Neural cell (in vitro differentiated cells): Measurements from ENCODE around the gene COMMD4.

Experiments
- CTCF ChIP-seq: fragments of 450-650 bp; IDR thresholded peaks from 2 replicates; pipeline ENCODE4 v1.5.1; 2014; ENCODE audit warnings: antibody characterized with exemption, mild to moderate bottlenecking, moderate library complexity; ENCODE audit not compliant: poor library complexity, severe bottlenecking
- EP300 ChIP-seq: fragments of 450-650 bp; conservative IDR thresholded peaks from 2 replicates; pipeline ENCODE4 v1.6.1; 2014; ENCODE audit warnings: antibody characterized with exemption, mild to moderate bottlenecking, moderate library complexity; ENCODE audit not compliant: poor library complexity, severe bottlenecking
- POLR2AphosphoS5 ChIP-seq: IDR thresholded peaks from 2 replicates; pipeline ENCODE4 v1.6.1; 2012
- REST ChIP-seq: IDR thresholded peaks from 2 replicates; pipeline ENCODE4 v1.6.1; 2012; ENCODE audit warnings: borderline replicate concordance

- no peak for TF ChIP-seq CTCF
- no peak for TF ChIP-seq POLR2AphosphoS5
- no peak for TF ChIP-seq REST
- TF ChIP-seq EP300: no peak
Measured at GRCh38 chr15:75359537-75360250, 23.8 kb downstream of the COMMD4 start.
